ENCODE results near the gene PTS.

The PTS gene

DNA sequence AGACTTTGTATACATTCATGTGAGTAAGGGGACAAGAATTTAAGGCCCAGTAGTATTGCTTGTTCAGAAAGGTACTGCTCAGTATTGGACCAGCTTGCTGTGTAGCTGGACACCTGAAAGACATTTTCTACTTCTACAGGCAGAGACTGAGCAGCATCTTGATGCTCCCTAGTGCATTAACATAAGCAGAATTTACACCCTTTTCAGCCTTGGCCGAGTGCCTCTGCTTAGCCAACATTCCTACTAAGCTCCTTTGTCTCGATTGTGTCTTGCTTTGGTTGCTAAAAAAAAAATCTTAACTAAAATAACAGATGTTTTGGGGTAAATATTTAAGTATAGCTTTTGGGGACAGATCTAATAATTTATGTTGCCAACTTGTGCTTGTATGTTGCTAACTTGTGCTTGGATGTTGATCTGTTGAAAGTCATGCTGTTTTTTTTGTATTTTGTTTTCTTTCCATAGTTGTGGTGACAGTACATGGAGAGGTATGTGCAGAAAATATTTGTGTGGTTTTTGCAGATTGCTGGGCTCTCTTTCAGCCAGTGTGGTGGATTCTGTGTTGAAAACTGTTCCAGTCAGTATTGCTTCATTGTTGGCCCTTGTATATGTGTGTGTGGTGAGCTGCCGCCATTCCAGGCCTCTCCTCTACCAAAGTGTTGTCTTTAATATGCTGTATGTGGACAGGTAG lies 3.7 kb downstream of the PTS start:
- TF ChIP-seq CTCF (IDR thresholded peaks at IDR 0.05; ENCODE audit: control extremely low read depth, extremely low read depth, low read depth, missing control alignments): no peak
- ChIA-PET POLR2A (no interaction called here), CTCF (interaction anchor here (0.6 to 4.9 kb wide), 3 partner anchors 11 to 132 kb away, joined by 3 to 29 read pairs (median 3); no protein-coding TSS in a partner anchor)
- no peak for DNase-seq (ENCODE audit: extremely low spot score)

- POLR2A ChIA-PET: no interaction called here
- CTCF ChIA-PET: interaction anchor here (1.0 to 4.9 kb wide), 4 partner anchors 12 to 49 kb away, joined by 3 to 29 read pairs (median 6); no protein-coding TSS in a partner anchor
- TF ChIP-seq CTCF (IDR thresholded peaks at IDR 0.05; ENCODE audit: control extremely low read depth, extremely low read depth, low read depth, missing control alignments): no peak
- DNase-seq (ENCODE audit: extremely low spot score): no peak
These were observed 5.7 kb downstream of the PTS start for GRCh38 chr11:112231952-112232351.

DNA sequence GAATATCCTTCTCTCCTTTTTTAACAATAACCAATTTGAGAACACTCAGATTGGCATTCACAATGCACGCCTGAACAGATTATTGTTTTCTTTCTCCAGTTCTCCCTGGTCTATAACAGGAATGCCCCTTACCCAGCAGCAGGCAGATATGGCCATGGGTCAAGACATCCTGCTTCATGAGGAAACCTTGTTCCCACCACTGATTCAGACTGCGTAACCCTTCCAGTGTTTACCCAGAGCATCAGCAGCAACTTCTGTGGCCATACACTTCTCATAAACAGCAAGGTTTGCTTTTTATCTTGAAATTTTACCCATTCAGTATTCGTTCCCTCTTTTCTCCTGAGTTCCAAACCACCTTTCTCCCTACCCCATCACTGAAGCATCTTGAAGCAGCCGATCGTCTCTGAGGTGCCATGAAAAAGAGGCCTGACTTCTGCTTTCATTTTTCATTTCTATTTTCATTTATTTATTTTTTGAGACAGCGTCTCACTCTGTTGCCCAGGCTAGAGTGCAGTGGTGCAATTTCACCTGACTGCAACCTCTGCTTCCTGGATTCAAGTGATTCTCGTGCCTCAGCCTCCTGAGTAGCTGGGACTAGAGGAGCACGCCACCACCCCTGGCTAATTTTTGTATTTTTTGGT lies 9.6 kb downstream of the PTS start:
- no peak for DNase-seq (ENCODE audit: extremely low spot score)
- CTCF ChIA-PET: interaction anchor here (1.2 to 2.2 kb wide), 4 partner anchors 14 to 46 kb away, joined by 4 to 6 read pairs (median 4); no protein-coding TSS in a partner anchor
- no peak for TF ChIP-seq CTCF (IDR thresholded peaks at IDR 0.05; ENCODE audit: control extremely low read depth, extremely low read depth, low read depth, missing control alignments)
- POLR2A ChIA-PET: no interaction called here

GRCh38 chr11:112237451-112237850 lies 11.2 kb downstream of the PTS start:
- no peak for DNase-seq (ENCODE audit: extremely low spot score)
- POLR2A ChIA-PET: no interaction called here
- TF ChIP-seq CTCF (IDR thresholded peaks at IDR 0.05; ENCODE audit: control extremely low read depth, extremely low read depth, low read depth, missing control alignments): no peak
- CTCF ChIA-PET: interaction anchor here (1.2 to 2.2 kb wide), 4 partner anchors 16 to 44 kb away, joined by 4 to 6 read pairs (median 4); no protein-coding TSS in a partner anchor

GRCh38 chr11:112238041-112238440 lies 11.8 kb downstream of the PTS start:
- ChIA-PET POLR2A (no interaction called here), CTCF (interaction anchor here (1.2 to 2.2 kb wide), 3 partner anchors 18 to 44 kb away, joined by 4 read pairs; no protein-coding TSS in a partner anchor)
- no peak for TF ChIP-seq CTCF (IDR thresholded peaks at IDR 0.05; ENCODE audit: control extremely low read depth, extremely low read depth, low read depth, missing control alignments)
- DNase-seq (ENCODE audit: extremely low spot score): no peak

DNA sequence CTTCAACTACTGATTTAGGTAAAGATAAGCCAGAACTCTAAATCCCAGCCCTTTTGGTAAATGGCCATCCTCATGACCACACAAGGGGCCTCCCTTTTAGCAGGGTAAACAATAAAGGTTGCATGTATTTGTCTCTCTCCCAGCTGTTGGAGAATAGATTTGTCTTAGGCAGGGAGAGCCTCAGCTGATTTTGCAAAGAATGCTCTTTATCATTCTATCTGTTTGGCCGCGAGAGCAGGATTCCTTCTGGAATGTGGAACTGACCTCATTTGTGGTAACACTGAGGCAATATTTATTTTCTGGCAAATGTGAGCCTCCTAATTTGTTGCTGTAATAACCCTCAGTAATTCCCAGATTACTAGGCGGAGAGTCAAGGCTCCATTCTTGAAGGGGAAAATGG lies 15.3 kb downstream of the PTS start:
- POLR2A ChIA-PET: interaction anchor here (1.1 kb wide), 1 partner anchor 11 kb away, joined by 3 read pairs; no protein-coding TSS in a partner anchor
- CTCF ChIA-PET: interaction anchor here (1.2 to 2.6 kb wide), 3 partner anchors 20 to 39 kb away, joined by 3 to 12 read pairs (median 4); no protein-coding TSS in a partner anchor
- TF ChIP-seq CTCF (IDR thresholded peaks at IDR 0.05; ENCODE audit: control extremely low read depth, extremely low read depth, low read depth, missing control alignments): no peak
- DNase-seq (ENCODE audit: extremely low spot score): no peak
